GM19324 (cell line): ENCODE measurements around the gene ZNF324.
A peak's percentile ranks its signal among the peaks of the same experiment; 100 is the strongest.
"Not testable (repeated sequence)": the region's sequence is repeated elsewhere in the genome, so short reads cannot be mapped to it uniquely, and the experiment has no call there.

ENCODE experiments used
- ATAC-seq: cut with Tn5 transposase; IDR thresholded peaks from one replicate; pipeline ENCODE4 v1.9.1; 2021; ENCODE audit warnings: mild to moderate bottlenecking, moderate library complexity; ENCODE audit not compliant: unreplicated experiment, low FRiP score

Gene ZNF324

DNA sequence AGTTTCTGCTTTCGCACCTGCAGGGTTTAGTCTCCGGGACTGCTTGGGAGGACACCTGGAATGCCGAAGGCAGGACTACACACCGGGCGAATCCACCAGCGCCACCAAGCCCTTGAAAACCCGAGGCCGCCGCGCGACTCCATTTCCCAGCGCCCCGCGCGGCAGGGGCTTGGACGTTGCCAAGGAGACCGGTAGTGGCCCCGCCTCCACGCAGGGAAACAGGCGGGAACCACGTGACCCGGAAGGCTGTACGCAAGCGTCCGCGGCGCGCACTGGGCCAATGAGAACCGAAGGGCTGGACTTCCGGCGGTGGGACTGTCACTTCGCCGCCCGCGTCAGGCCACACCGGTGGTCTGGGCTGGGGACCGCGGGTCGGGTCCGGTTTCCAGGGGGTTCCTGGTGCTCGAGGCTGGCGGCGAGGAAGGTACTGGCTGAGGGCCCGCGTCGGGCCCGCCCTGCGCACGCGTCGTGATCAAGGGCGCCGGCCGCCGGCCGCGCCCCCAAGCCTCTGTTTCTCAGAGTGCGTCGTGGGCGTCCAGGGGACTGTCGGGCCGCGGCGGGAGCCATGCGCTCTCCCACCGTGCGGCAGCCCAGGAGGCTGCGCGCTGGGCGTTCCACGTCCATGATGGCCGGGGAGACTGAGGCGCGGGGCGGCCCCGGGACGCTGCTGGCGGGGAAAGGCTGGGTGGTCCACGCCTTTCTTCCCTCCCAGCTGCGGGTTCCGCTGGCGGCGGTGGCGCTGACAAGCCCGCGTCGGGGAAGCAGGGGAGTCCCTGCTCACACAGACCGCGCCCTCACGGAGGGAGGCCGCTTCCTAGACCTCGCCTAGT lies at the start of gene ZNF324:
ZNF324 (plus strand) TSS at position 321 of the 830 bp plus-strand sequence. CDS start 2,106 bp downstream, outside the sequence.
- ATAC-seq = peak; percentile 94

DNA sequence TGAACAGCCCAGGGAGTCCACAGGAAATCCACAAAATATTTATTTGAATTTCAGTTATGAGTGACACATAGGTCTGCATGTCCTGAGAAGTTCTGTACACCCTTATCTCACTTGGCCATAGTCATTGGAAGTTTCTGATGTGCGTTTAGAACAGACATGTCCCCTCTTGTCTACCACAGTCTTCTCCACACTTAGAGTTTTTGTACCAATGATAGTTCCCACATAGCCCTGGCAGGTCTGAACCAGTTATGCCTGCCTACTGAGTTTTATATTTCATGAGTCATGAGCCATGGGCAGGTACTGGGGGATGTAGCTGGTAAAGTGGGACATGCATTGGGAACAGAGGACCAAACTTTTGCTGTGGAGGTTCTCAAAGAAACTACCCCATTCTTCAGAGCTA lies 38.3 kb upstream of the ZNF324 start:
- ATAC-seq = no peak

- no peak for ATAC-seq
Observed at GRCh38 chr19:58429745-58430144, 37.1 kb upstream of the ZNF324 start.

- ATAC-seq = no peak
Observed at GRCh38 chr19:58434217-58434616, 32.7 kb upstream of the ZNF324 start.

- ATAC-seq = peak; percentile 96
Observed at GRCh38 chr19:58439576-58440554, 27.0 kb upstream of the ZNF324 start, which contains the start of gene ZNF132. ZNF132 (minus strand) TSS chr19:58440153; CDS start chr19:58439821, 332 bp downstream.

DNA sequence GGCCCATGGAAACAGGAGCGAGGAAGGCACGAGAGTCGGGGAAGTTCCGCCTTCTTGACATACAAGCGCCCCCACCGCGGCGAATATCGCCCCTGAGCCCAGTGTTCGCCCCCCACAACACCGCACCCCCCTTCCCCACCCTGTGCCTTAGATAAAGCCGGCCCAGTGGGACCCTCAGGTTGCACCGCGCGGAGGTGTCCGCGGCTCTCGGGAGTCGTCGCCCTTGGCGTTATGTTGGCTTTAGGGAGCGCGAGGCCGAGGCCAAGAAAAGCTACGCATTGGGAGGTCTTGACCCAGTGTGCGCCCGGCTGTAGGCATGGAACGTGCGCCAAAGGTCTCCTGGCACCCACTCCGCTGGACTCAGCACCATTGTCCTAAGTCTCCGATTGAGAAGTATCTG lies 26.3 kb upstream of the ZNF324 start:
- no peak for ATAC-seq

DNA sequence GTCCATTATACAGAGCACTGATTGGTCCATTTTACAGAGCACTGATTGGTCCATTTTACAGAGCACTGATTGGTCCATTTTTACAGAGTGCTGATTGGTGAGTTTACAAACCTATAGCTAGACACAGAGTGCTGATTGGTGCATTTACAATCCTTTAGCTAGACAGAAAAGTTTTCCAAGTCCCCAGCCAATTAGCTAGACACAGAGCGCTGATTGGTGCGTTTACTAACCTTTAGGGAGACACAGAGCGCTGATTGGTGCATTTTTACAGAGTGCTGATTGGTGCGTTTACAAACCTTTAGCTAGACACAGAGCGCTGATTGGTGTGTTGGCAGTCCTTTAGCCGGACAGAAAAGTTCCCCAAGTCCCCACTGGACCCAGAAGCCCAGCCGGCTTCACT lies 23.9 kb upstream of the ZNF324 start:
- ATAC-seq = not testable (repeated sequence)

GRCh38 chr19:58448860-58449259 lies 18.0 kb upstream of the ZNF324 start:
- ATAC-seq = not testable (repeated sequence)

GRCh38 chr19:58449980-58450379 lies 16.9 kb upstream of the ZNF324 start:
- ATAC-seq = not testable (repeated sequence)

GRCh38 chr19:58450856-58451357 lies 16.0 kb upstream of the ZNF324 start:
- ATAC-seq = peak; percentile 3

DNA sequence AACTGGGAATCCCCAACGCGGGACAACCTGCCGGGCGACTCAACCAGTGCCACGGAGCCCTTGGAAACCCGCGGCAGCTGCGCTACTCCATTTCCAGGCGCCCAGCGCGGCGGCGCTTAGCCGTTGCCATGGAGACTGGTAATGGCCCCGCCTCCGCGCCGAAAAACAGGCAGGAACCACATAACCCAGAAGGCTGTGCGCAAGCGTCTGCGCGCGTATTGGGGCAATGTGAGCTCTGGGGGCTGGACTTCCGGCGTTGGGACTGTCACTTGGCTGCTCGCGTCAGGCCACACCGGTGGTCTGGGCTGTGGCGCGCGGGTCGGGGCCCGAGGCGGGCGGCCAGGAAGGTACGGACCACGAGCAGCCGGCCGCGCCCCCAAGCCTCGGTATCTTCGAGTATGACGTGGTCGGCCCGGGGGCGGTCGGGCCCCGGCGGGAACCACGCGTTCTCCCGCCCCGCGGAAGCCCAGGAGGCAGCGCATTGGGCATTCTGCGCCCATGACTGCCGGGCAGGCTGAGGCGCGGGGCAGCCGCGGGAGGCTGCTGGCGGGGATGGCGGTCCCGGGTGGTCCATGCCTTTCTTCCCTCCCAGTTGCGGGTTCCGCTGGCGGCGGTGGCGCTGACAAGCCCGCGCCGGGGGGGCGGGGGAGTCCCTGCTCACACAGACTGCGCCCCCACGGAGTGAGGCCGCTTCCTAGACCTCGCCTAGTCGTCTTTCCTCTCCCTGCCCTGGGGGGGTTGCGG lies 15.3 kb upstream of the ZNF324 start, which contains the start of gene ZNF324B:
ZNF324B (plus strand) TSS at position 265 of the 744 bp plus-strand sequence. CDS start 2,080 bp downstream, outside the sequence.
- peak; percentile 97 for ATAC-seq

- ATAC-seq = no peak
Observed at GRCh38 chr19:58453743-58454142, 13.1 kb upstream of the ZNF324 start.

DNA sequence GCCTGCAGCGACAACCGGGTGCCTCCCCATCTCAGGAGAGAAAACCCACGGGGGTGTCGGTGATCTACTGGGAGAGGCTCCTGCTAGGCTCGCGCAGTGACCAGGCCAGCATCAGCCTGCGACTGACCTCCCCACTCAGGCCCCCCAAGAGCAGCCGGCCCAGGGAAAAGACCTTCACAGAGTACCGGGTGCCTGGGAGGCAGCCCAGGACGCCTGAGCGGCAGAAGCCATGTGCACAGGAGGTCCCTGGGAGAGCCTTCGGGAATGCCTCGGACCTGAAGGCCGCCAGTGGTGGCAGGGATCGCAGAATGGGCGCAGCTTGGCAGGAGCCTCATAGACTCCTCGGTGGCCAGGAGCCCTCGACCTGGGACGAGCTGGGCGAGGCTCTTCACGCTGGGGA lies 11.6 kb upstream of the ZNF324 start:
- ATAC-seq = no peak

DNA sequence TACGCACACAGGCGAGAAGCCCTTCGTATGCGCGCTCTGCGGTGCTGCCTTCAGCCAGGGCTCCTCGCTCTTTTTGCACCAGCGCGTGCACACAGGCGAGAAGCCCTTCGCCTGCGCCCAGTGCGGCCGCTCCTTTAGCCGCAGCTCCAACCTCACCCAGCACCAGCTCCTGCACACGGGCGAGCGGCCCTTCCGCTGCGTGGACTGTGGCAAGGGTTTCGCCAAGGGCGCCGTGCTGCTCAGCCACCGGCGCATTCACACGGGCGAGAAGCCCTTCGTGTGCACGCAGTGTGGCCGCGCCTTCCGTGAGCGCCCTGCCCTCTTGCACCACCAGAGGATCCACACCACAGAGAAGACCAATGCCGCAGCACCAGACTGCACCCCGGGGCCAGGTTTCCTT lies 10.8 kb upstream of the ZNF324 start:
- ATAC-seq = no peak

- no peak for ATAC-seq
Observed at GRCh38 chr19:58460039-58460438, 6.8 kb upstream of the ZNF324 start.

- no peak for ATAC-seq
Observed at GRCh38 chr19:58466089-58466759, 656 bp upstream of the ZNF324 start.

DNA sequence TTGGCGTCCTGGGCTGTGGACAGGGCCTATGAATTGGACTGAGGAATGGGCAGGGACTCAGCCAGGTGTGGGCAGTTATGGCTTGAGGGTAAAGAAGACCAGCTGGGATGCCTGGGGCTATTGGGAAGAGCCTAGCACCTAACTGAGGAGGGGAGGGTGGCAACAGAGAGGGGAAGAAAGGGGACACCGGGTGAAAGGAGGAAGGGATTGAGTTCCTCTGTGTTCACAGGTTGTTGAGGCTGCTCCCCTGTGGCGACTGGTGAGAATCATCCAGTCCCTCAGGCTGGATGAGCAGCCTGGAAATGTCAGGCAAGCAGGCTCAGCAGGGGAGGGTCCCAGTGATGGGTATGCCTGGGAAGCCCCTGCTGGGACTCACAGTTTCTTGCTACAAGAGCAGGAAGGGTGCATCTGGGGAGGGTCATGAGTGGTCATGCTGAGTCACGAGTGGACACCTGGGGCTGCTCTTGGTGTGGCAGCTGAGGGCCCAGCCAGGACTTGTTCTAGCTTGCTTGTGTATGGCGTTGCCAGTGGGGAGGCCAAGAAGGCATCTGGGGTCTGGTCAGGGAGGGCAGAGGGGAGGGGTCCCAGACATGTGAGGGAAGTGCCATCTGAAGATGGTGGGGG lies 1.4 kb downstream of the ZNF324 start:
- no peak for ATAC-seq

- ATAC-seq = no peak
Observed at GRCh38 chr19:58469241-58470013, 2.5 kb downstream of the ZNF324 start.
